Measurements from ENCODE around the gene SSBP2. TPM values are rescaled to one million over a fixed set of nuclear protein-coding genes. Genes with fewer than 3 reads are reported as not detected.
"Not testable (repeated sequence)": the region's sequence is repeated elsewhere in the genome, so short reads cannot be mapped to it uniquely, and the experiment has no call there.

The SSBP2 gene
- total RNA-seq, 3 donors from 2014 or later = 3.5 to 5.0 (median 3.5) TPM

- DNase-seq (no peak), ATAC-seq (no peak)
- Mint-ChIP-seq H3K36me3 (ENCODE audit: insufficient read depth) (no peaks in the 10 kb centered on the region), H3K27me3 (ENCODE audit: low read depth) (no peaks in the 10 kb centered on the region), H3K4me1 (ENCODE audit: low read depth) (no peaks in the 10 kb centered on the region), H3K9me3 (no peaks in the 10 kb centered on the region), H3K4me3 (no peak overlapping the region)
Observed at GRCh38 chr5:81517462-81517861, 233.4 kb downstream of the SSBP2 start.

- DNase-seq (no peak), ATAC-seq (no peak)
- H3K36me3 Mint-ChIP-seq (ENCODE audit: insufficient read depth) = peaks cover 2% of the 10 kb centered on the region
- H3K4me3 Mint-ChIP-seq = no peak overlapping the region
- no peaks in the 10 kb centered on the region for H3K27me3 Mint-ChIP-seq (ENCODE audit: low read depth)
- no peaks in the 10 kb centered on the region for H3K9me3 Mint-ChIP-seq
- H3K4me1 Mint-ChIP-seq (ENCODE audit: low read depth) = no peaks in the 10 kb centered on the region
Observed at GRCh38 chr5:81516091-81516490, 234.8 kb downstream of the SSBP2 start.

- no peak for ATAC-seq
- Mint-ChIP-seq H3K36me3 (ENCODE audit: insufficient read depth) (peaks cover 2% of the 10 kb centered on the region), H3K9me3 (no peaks in the 10 kb centered on the region), H3K4me1 (ENCODE audit: low read depth) (no peaks in the 10 kb centered on the region), H3K4me3 (no peak overlapping the region), H3K27me3 (ENCODE audit: low read depth) (no peaks in the 10 kb centered on the region)
- DNase-seq = no peak
Observed at GRCh38 chr5:81513982-81514381, 236.9 kb downstream of the SSBP2 start.

- no peak overlapping the region for H3K4me3 Mint-ChIP-seq
- DNase-seq (no peak), ATAC-seq (no peak)
- H3K9me3 Mint-ChIP-seq = no peaks in the 10 kb centered on the region
- H3K36me3 Mint-ChIP-seq (ENCODE audit: insufficient read depth) = peaks cover 2% of the 10 kb centered on the region
- no peaks in the 10 kb centered on the region for H3K4me1 Mint-ChIP-seq (ENCODE audit: low read depth)
- no peaks in the 10 kb centered on the region for H3K27me3 Mint-ChIP-seq (ENCODE audit: low read depth)
Observed at GRCh38 chr5:81513473-81513872, 237.4 kb downstream of the SSBP2 start.

- no peak for DNase-seq
- peaks cover 14% of the 10 kb centered on the region for H3K36me3 Mint-ChIP-seq (ENCODE audit: insufficient read depth)
- H3K9me3 Mint-ChIP-seq = no peaks in the 10 kb centered on the region
- no peaks in the 10 kb centered on the region for H3K27me3 Mint-ChIP-seq (ENCODE audit: low read depth)
- no peak overlapping the region for H3K4me3 Mint-ChIP-seq
- ATAC-seq = peak; percentile 80 to 87
- no peaks in the 10 kb centered on the region for H3K4me1 Mint-ChIP-seq (ENCODE audit: low read depth)
Observed at GRCh38 chr5:81506900-81507588, 243.9 kb downstream of the SSBP2 start.

- H3K4me1 Mint-ChIP-seq (ENCODE audit: low read depth) = no peaks in the 10 kb centered on the region
- H3K9me3 Mint-ChIP-seq = no peaks in the 10 kb centered on the region
- no peaks in the 10 kb centered on the region for H3K27me3 Mint-ChIP-seq (ENCODE audit: low read depth)
- no peak for DNase-seq
- H3K36me3 Mint-ChIP-seq (ENCODE audit: insufficient read depth) = peaks cover 17% of the 10 kb centered on the region
- H3K4me3 Mint-ChIP-seq = no peak overlapping the region
- no peak for ATAC-seq
Observed at GRCh38 chr5:81506378-81506777, 244.5 kb downstream of the SSBP2 start.

GRCh38 chr5:81505672-81506071 lies 245.2 kb downstream of the SSBP2 start:
- no peaks in the 10 kb centered on the region for H3K4me1 Mint-ChIP-seq (ENCODE audit: low read depth)
- no peak overlapping the region for H3K4me3 Mint-ChIP-seq
- no peak for ATAC-seq
- H3K9me3 Mint-ChIP-seq = no peaks in the 10 kb centered on the region
- no peak for DNase-seq
- H3K36me3 Mint-ChIP-seq (ENCODE audit: insufficient read depth) = peaks cover 16% of the 10 kb centered on the region
- no peaks in the 10 kb centered on the region for H3K27me3 Mint-ChIP-seq (ENCODE audit: low read depth)

- H3K9me3 Mint-ChIP-seq; H3K4me3 Mint-ChIP-seq; H3K4me1 Mint-ChIP-seq (ENCODE audit: low read depth); ATAC-seq; DNase-seq; H3K27me3 Mint-ChIP-seq (ENCODE audit: low read depth): not testable (repeated sequence)
- peaks cover 16% of the 10 kb centered on the region for H3K36me3 Mint-ChIP-seq (ENCODE audit: insufficient read depth)
Observed at GRCh38 chr5:81503602-81504001, 247.3 kb downstream of the SSBP2 start.

- Mint-ChIP-seq H3K27me3 (ENCODE audit: low read depth) (no peaks in the 10 kb centered on the region), H3K4me3 (no peak overlapping the region), H3K9me3 (no peaks in the 10 kb centered on the region), H3K4me1 (ENCODE audit: low read depth) (no peaks in the 10 kb centered on the region), H3K36me3 (ENCODE audit: insufficient read depth) (peaks cover 4% of the 10 kb centered on the region)
- ATAC-seq (no peak), DNase-seq (no peak)
Observed at GRCh38 chr5:81495286-81495685, 255.6 kb downstream of the SSBP2 start.

GRCh38 chr5:81488862-81489261 lies 262.0 kb downstream of the SSBP2 start:
- Mint-ChIP-seq H3K9me3 (no peaks in the 10 kb centered on the region), H3K27me3 (ENCODE audit: low read depth) (no peaks in the 10 kb centered on the region), H3K36me3 (ENCODE audit: insufficient read depth) (peaks cover 4% of the 10 kb centered on the region), H3K4me1 (ENCODE audit: low read depth) (no peaks in the 10 kb centered on the region), H3K4me3 (no peak overlapping the region)
- ATAC-seq = no peak
- no peak for DNase-seq

- DNase-seq = no peak
Observed at GRCh38 chr5:81486711-81487110, 264.2 kb downstream of the SSBP2 start.

GRCh38 chr5:81482595-81482994 lies 268.3 kb downstream of the SSBP2 start:
- Mint-ChIP-seq H3K9me3 (no peaks in the 10 kb centered on the region), H3K27me3 (ENCODE audit: low read depth) (no peaks in the 10 kb centered on the region), H3K4me1 (ENCODE audit: low read depth) (no peaks in the 10 kb centered on the region), H3K4me3 (no peak overlapping the region), H3K36me3 (ENCODE audit: insufficient read depth) (peaks cover 11% of the 10 kb centered on the region)
- DNase-seq = no peak
- no peak for ATAC-seq

More at GRCh38 chr5:81486711-81487110, 264.2 kb downstream of the SSBP2 start:
- Mint-ChIP-seq H3K4me3 (no peak overlapping the region), H3K9me3 (no peaks in the 10 kb centered on the region), H3K4me1 (ENCODE audit: low read depth) (no peaks in the 10 kb centered on the region), H3K36me3 (ENCODE audit: insufficient read depth) (peaks cover 9% of the 10 kb centered on the region), H3K27me3 (ENCODE audit: low read depth) (no peaks in the 10 kb centered on the region)
- no peak for ATAC-seq

- not testable (repeated sequence) for H3K27me3 Mint-ChIP-seq (ENCODE audit: low read depth); H3K9me3 Mint-ChIP-seq; ATAC-seq; H3K4me3 Mint-ChIP-seq; H3K4me1 Mint-ChIP-seq (ENCODE audit: low read depth); DNase-seq
- peaks cover 16% of the 10 kb centered on the region for H3K36me3 Mint-ChIP-seq (ENCODE audit: insufficient read depth)
Observed at GRCh38 chr5:81473395-81473794, 277.5 kb downstream of the SSBP2 start.

- Mint-ChIP-seq H3K27me3 (ENCODE audit: low read depth) (no peaks in the 10 kb centered on the region), H3K9me3 (peaks cover 7% of the 10 kb centered on the region), H3K36me3 (ENCODE audit: insufficient read depth) (peaks cover 29% of the 10 kb centered on the region), H3K4me3 (no peak overlapping the region), H3K4me1 (ENCODE audit: low read depth) (no peaks in the 10 kb centered on the region)
- ATAC-seq (no peak), DNase-seq (no peak)
Observed at GRCh38 chr5:81469676-81470075, 281.2 kb downstream of the SSBP2 start.

GRCh38 chr5:81450940-81451339 lies 300.0 kb downstream of the SSBP2 start:
- no peaks in the 10 kb centered on the region for H3K27me3 Mint-ChIP-seq (ENCODE audit: low read depth)
- DNase-seq (no peak), ATAC-seq (no peak)
- H3K4me1 Mint-ChIP-seq (ENCODE audit: low read depth) = no peaks in the 10 kb centered on the region
- no peaks in the 10 kb centered on the region for H3K9me3 Mint-ChIP-seq
- H3K4me3 Mint-ChIP-seq = no peak overlapping the region
- H3K36me3 Mint-ChIP-seq (ENCODE audit: insufficient read depth) = peaks cover 21% of the 10 kb centered on the region

Data from activated T-cell treated with anti-CD3 and anti-CD28 coated beads, Interleukin-2, amount 50 U/mL, for 4 hours (primary cell).